NCI-H1930 (cell line): Measurements from ENCODE around the gene ZBTB45.

Experiments
- DNase-seq, 2 experiments: peaks; one replicate each; lab custom pipeline; 2025; lab: John Stamatoyannopoulos, UW

Gene ZBTB45

DNA sequence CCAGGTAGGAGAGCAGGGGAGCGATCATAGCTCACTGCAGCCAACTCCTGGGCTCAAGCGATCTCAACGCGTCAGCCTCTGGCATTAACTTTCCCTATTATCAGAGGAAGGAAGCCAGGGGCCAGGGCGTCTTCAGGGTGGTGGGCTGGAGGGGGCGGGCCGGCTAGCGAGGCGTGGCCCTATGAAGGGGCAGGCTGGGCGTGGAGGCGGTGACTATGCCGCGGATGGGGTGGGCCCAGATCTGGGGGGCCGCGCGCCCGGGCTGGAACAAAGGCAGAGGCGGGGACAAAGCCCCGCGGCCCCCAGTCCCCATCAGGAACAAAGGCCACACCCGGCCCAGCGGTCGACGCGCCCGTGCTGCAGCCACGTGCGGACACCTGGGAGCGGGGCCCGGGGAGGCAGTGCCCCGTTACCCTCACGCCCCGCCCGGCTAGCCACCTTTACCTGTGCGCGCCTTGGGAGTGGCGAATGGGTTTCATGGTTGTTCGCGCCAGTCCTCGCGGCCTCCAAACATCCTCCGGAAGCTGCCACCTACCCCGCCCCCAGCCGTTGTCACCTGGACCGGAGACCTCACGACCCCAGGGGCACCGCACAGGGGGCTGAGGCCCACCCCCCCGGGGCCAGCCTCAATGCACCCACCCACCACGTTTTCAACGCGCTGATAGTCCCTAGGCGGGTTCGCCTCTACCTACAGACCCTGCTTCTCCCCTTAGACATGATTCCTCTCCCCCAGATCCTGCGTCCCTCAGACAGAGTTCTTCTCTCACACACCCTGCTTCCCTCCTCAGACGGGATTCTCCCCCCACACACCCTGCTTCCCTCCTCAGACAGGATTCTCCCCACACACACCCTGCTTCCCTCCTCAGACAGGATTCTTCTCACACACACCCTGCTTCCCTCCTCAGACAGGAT lies 18.9 kb upstream of the ZBTB45 start:
- peak; percentile 77 to 81 for DNase-seq

DNA sequence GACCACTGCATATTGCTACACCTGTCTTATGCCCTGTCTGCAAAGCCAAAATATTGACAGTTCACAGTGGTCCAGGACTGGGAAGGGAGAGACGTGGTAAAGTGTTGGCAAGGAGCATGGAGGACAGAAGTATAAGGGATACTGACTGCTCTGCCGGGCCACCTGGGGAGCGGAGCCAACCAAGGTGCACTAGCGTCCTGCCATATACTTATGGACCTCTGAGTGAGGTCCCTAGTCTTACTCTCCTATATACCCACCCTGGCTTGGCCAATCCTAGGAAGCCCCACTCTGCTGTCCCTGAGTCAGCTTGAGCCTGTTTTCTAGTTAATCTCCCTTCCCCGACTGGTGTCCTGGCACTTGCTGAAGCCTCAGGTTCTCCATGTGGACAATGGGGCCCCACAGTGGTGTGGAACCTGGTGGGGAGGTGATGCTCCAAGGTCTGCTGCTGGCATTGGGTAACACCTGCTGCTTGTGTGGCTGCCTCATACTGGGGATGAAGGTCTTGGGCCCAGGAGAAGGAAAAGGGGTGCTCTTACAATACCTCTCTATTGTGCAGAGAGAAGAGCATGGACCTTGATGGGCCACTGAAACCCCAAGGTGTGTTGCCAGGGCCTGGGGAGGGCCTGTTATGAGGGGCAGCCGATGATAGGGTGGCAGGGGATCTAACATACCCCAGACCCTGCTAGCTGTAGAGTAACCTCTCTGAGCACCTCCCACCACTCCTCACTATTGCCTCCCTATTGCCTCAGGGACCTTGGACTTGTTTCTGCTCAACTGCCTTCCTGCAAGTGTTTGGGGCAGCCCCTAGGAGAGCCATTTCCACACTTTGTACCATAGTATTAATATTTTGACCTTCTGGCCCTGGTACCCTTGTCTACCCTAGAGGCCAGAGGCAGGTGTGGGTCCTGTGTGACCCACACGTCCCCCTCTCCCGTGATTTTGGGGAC lies 17.5 kb upstream of the ZBTB45 start:
- DNase-seq: no peak

DNA sequence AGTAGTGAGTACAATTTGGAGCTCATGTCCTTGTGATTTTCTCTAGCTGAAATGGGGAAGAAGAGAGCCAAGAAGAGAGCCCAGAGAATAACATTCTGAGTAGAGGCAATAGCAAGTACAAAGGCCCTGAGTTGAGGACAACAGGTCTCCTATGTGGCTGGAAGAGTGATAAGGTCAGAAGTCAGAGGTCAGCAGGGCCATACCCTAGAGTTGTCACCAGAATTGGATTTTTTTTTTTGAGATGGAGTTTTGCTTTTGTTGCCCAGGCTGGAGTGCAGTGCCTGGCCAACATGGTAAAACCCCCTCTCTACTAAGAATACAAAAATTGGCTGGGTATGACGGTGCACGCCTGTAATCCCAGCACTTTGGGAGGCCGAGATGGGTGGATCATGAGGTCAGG lies 16.2 kb upstream of the ZBTB45 start:
- DNase-seq: no peak

DNA sequence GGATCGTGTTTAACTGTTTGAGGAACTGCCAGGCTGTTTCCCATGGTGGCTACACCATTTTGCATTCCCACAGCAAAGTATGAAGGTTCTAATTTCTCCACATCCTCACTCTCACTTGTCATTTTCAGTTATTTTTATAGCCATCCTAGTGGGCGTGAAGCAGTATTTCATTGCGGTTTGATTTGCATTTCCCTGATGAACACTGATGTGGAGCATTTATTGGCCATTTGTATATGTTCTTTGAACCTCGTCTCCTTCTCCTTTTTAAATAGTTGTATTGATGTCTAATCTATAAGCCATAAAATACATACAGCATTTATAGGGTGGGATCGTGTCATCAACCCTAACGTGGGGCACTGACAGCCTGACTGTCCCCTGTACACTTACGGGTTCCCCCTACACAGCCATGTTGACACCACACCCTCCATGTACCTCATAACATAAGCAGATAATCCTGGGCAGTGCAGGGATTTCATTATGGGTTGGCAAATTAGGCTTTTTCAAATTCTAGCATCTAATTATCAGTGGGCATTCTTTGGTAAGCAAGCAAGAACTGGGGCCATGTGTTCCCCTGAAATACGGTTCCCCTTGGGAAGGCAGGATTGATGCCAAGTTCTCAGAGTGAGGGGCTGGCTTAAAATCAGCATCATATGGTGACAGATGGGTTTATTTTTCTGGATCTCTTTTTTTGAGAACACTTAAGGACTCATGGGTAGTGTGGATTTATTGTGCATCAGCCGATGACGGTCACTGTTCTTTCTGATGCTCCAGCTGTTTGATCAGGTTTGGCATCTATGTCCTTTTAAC lies 11.6 kb upstream of the ZBTB45 start:
- DNase-seq: no peak

DNA sequence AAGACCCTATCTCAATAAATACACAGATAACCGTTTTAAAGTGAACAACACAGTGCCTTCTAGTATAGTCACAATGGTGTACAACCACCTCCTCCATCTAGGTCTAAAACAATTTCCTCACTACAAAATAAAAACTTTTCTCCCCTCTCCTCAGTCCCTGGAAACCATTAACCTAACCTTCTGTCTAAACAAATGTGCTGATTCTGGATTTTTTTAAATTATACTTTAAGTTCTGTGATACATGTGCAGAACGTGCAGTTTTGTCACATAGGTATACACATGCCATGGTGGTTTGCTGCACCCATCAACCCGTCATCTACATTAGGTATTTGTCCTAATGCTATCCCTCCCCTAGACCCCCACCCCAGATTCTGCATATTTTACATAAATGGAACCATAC lies 9.8 kb upstream of the ZBTB45 start:
- DNase-seq: no peak

DNA sequence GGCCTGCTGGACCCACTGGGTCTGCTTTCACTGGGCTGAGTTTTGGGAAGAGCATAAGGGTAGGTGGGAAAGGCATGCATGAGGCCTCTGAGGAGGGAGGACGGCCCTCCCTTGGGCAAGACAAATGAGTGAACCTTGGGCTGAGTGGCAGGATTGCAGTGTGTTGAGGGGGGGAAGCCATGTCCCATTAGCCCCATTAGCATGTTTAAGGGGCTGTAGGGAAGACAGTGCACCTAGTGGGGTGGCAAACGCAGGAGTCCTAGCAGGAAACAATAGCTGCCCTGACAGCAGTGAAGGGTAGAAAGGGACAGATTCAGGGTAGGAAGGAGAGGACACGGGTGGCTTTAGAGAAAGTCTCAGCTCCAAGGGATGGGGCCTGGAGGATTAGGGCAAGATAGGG lies 3.1 kb upstream of the ZBTB45 start:
- no peak for DNase-seq

DNA sequence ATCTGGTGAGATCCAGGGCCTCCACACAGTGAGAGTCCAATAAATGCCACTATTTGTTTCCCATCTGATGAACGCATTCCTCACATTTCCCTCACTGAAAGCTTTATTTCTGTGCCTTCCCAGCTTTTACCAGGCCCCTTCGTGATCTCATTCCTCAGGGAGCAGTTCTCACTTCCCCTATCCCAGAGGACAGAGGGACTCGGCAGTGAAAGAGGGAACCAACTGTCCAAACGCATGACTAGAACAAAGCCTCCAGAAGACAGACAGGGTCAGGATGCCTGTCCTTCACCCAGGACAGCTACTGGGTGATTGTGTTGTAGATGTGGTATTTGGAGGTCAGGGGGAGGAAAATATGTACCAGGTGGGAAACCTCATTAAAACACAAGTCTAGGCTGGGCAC lies 2.0 kb upstream of the ZBTB45 start:
- no peak for DNase-seq

DNA sequence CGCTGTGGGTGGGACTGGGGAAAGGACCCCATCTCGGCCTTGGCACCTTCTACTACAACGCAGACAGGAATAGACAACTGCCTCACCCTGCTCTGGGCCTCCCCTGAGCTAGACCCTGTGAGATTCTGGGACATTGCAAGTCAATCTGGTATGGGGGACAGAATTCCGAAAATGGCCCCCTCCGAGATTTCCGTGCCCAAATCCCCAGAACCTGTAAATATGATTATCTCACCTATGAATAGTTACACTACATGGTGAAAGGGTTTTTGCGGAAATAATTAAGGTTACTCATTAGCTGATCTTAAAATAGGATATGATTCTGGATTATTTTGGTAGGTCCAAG lies 618 bp upstream of the ZBTB45 start:
- peak in 1 of 2 experiments; percentile 62 for DNase-seq

DNA sequence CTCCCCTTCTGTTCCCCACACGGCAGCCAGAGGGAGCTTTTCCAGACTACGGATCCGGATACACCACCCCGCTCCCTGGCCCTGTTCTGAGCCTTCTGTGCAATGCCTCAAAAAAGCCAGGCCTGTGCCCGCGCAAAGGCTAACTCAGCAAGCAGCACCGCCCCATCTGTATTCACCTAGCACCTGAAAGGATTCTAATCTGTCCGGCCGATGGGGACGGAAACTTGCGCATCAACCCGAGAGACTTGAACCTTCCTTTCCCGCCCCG lies 589 bp downstream of the ZBTB45 start:
- DNase-seq: peak; percentile 51 to 77

DNA sequence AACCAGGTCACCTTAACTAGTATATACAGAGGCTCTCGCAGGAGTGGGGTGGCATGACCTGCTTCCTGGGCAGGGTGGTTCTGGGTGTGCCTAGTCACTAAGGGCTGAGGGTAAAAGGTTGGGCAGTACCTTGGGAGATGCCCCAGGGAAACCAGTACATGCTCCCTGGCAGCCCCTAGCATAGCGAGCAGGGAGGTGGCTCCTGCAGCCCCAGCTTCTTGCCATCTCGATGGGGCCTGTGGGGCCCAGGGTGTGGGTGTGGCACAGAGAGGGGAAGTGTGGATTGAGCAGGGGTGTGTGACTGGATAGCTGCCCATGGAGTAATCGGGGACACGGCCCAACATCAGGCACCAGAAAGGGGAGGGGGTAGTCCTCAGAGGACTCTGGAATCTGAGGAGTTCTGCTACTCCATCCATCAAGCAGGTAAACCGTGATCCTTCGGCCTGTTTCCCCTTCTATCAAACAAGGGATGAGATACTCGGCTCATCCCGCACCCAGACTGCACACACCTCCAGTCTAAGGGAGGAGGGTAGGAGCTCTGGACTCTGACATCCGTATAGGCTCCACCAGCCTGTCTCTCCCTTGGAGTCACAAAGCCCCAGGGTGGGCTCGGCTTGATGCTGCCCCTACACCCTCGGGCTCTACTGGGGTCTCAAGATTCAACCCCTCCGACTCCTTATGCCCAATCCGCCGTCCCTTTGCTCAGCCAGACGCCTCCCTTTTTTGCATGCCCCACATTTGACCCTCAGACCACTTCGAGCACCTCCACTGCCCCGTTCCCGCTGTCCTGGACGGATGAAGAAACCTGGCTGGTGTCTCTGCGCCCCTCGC lies 1.1 kb downstream of the ZBTB45 start:
- DNase-seq: no peak

DNA sequence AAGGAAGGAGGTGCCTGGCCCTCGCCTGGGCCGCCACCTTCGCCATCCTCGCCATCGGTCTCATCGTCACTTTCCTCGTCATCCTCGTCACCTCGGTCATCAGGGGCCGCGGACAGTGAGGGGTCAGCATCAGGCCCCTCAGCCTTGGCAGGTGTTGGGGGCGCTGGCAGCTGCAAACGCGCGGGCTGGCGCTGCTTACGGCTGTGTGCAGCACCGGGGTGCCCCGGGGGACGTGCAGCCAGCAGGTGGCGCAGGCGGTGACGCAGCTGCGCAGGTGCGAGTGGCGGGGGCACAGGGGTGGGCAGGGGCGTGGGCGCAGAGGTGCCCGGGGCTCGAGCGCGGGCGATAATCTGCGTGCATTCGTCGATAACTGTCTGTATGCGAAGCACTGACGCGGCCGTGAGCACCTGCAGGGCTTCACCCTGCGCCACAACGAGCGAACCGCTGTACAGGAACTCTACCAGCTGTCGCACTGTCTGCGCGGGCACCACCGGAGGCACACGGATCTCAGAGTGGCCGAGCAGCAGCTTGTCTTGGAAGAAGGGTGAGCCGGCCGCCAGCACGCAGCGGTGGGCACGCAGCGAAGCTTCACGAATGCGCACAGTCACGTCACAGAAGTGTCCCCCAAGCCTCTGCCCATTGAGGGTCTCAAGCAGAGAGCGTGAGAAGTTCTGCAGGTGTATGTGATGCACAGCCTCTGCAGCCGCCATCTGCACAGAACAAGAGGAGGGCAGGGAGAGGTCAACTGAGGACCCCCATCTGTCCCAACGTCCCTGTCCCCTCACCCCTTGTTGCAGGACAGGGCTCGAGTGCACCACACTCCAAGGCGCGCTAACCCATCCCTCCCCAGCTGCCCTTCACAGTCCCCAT lies 2.4 kb downstream of the ZBTB45 start:
- peak; percentile 61 to 80 for DNase-seq

DNA sequence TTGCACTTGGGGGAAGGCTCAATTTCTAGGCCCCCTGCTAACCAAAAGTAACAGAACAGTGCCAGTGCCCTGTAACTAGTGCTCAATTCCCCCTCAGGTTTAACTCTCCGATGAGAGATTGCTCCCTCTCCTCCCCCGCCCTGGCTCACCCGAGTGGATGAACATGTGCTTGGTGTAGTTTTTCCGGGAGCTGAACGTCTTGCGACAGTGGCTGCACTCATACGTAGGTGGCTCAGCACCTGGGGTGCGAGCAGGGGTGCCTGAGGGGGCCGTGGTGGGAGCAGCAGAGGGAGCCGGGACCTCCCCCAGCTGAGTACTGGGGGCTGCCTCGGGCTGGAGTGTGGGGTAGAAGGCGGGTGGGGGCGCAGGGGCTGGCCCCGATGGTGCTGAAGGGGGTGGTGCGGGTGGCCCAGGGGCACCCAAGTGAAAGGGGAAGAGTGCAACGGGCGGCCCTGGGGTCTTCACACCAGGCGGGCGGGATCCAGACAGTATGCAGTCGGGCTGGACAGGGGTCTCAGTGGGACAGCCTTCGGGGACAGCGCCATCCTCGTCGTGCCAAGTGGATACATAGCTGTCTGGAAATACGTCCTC lies 3.3 kb downstream of the ZBTB45 start:
- DNase-seq: no peak

DNA sequence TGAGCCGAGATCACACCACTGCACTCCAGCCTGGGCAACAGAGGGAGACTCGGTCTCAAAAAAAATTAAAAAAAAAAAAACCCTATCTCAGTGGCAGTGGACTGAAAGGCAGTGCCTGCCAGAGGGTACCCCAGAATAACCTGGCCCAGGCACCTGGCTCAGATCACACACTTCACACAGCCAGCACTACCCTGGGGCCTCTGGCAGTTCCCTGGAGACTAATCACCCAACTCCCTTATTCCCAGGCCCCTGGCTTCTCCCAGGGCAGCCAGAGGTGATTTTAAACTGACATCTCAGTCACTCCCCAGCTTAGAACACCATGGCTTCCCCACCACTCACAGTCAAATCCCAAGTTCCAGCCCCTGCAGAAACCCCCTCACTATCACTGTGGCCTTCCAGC lies 4.4 kb downstream of the ZBTB45 start:
- DNase-seq: no peak

DNA sequence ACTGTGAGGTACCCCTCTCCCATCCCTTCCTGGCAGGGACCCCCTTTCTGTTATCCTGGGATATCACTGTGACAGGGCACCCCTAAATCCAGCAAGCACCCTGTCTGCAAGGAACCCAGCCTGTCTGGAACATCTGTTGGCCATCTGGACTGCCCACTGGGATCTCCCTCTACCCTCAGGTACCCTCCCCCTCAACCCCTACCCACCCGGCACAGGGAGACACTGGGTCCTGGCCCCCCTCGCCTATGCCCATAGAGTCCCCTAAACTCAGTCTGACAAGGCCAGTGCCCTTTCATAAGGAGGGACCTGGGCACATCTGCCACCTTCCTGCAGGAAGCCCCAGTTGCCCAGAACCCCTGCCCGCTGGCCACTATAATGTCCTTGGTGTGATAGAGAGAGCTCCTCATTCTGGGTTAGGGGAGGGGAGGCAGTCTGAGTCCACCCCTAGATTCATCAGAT lies 5.0 kb downstream of the ZBTB45 start:
- no peak for DNase-seq

DNA sequence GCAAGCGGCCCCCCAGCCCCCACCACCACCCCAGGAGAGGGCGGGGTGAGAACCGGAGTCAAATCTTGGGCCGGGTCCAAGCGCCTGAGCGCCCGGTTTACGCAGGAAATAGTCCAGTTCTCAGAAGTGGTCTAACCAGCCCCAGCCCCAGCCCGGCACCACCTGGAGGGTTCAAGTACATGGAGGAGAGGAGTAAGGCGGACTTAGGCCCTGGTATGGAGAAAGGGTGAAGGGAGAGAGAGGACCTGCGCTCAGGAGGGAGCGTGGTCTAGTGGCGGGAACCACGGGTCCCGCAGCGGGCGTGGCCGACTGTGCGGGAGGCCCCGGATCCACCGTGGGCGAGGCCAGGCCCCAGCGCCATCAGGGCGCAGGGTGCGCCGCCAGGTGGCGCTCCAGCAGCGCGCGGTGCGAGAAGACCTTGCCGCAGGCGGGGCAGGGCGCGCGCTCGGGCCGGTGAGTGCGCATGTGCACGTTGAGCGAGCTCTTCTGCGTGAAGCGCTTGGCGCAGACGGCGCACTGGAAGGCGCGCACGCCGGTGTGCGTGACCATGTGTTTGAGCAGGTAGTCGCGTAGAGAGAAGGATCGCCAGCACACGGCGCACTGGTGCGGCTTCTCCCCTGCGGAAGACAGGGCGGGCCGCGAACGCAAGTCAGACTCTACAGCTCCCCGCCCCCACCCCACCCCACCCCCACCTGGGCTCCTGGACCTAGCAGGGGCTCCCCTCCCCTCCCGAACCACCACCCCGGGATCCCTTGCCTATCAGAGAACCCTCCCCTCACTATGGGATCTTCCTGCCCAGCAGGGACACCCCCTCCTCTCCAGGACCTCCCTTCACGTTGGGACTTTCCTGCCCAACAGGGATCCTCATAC lies 5.7 kb downstream of the ZBTB45 start:
- DNase-seq: peak; percentile 96 to 99

DNA sequence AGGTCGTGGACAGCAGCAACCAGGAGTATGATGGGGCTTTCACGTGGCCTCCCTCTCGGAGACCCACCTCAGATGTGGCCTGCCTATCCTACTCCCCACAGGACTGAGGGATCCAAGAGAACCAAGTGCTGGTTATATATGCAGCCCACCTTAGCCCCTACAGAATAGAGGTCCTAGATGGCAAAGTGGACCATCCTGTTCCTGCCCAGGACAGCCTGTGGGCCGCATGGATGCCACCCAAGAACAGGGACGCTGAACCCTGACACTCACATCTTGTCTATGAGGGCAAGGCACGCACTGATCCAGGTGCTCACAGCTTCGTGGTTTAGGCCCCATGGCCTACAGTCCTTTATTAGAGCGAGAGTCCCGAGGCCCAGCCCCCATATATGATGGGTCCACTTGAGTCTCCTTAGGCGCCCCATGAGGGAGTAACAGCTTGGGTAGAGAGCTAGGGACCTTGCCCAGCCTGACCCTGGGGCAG lies 6.4 kb downstream of the ZBTB45 start:
- no peak for DNase-seq

DNA sequence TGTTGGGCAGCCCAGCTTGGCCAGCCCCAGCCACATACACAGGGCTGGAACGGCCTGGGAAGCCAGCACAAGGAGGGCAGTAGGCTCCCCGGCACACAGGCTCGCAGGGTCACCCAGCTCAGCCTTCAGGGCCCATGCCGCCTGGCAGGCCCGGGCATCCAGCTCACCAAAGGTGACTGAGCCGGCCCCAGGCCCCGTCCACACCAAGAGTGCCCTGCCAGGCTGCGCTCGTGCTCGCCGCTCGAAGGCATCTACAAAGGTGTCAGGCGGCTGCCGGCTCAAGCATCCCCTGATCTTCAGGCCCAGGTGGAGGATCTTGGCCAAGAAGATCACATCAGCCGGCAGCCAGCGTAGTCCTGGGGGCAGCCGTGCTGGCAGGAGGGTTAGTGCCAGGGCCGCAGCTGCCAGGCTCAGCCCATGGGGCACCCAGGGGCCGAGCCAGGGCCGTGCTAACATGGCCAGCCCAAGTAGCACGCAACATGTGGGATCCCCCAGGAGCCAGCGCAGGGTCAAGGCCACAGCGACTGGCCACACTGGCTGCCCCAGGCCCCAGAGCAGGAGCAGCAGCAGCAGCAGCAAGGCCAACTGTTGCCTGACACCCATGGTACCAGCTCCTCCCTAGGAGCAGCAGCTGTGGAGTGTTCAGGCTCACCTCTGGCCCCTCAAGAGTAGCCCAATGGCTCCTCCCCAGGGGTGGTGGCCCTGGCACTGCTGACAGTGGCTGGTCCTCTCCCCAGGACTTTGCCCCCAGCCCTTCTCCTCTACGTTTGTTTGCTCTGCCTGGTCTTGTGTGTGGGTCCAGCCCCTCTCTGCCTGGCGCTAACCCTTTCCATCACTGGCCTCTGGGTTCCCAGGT lies 8.0 kb downstream of the ZBTB45 start, which contains the start of gene SLC27A5:
Gene SLC27A5, minus strand, starts transcription at position 640 of the 856 bp plus-strand sequence. Its CDS starts 37 bp downstream, at position 603.
- DNase-seq: no peak
